ENCODE measurements around the gene CSRNP3.

GRCh38 chr2:165566008-165566407 is 96.5 kb downstream of the CSRNP3 start:
- no peak for TF ChIP-seq CTCF (IDR thresholded peaks at IDR 0.05 in 2 of 3, conservative IDR thresholded peaks at IDR 0.05 in 1 of 3; ENCODE audit: borderline replicate concordance in 1 of 3, insufficient read depth in 1 of 3, low read depth in 2 of 3, low read length in 2 of 3)
- no peak for TF ChIP-seq POLR2A (IDR thresholded peaks at IDR 0.05; ENCODE audit: borderline replicate concordance, extremely low read depth, insufficient read depth, insufficient read length)
- TF ChIP-seq EZH2phosphoT487 (IDR thresholded peaks at IDR 0.05; ENCODE audit: borderline replicate concordance): no peak
- no peak for TF ChIP-seq ELF1 (IDR thresholded peaks at IDR 0.05; ENCODE audit: borderline replicate concordance, low read depth)
- TF ChIP-seq FOSL1 (IDR thresholded peaks at IDR 0.05; ENCODE audit: low read depth): no peak
- no peak for TF ChIP-seq MAX (IDR thresholded peaks at IDR 0.05)
- no peak for TF ChIP-seq POLR2AphosphoS5 (IDR thresholded peaks at IDR 0.05; ENCODE audit: low read depth, low read length)
- TF ChIP-seq ATF3 (IDR thresholded peaks at IDR 0.05): no peak
- no peak for TF ChIP-seq YY1 (IDR thresholded peaks at IDR 0.05; ENCODE audit: extremely low read depth, insufficient replicate concordance, low read depth, low read length)
- no peak for TF ChIP-seq JUND (IDR thresholded peaks at IDR 0.05)
- TF ChIP-seq CEBPB (IDR thresholded peaks at IDR 0.05; ENCODE audit: low read depth): no peak
- no peak for TF ChIP-seq REST (IDR thresholded peaks at IDR 0.05; ENCODE audit: low read depth)
- TF ChIP-seq EZH2 (IDR thresholded peaks at IDR 0.05): no peak
